HG03135 (cell line): Measurements from ENCODE around the gene FAM120B.
"Not testable (repeated sequence)": the region's sequence is repeated elsewhere in the genome, so short reads cannot be mapped to it uniquely, and the experiment has no call there.

Source experiments
- ATAC-seq: cut with Tn5 transposase; IDR thresholded peaks from one replicate; pipeline ENCODE4 v1.9.1; 2021; ENCODE audit warnings: mild to moderate bottlenecking, moderate library complexity; ENCODE audit not compliant: unreplicated experiment

Gene FAM120B

GRCh38 chr6:170375661-170376060, 69.1 kb downstream of the FAM120B start:
- no peak for ATAC-seq

- ATAC-seq = no peak
Measured at GRCh38 chr6:170376386-170377043, 70.0 kb downstream of the FAM120B start.

- ATAC-seq = no peak
Measured at GRCh38 chr6:170378502-170378901, 71.9 kb downstream of the FAM120B start.

- ATAC-seq = no peak
Measured at GRCh38 chr6:170381562-170381961, 75.0 kb downstream of the FAM120B start.

GRCh38 chr6:170383466-170384035, 77.0 kb downstream of the FAM120B start:
- no peak for ATAC-seq

GRCh38 chr6:170385506-170385905, 78.9 kb downstream of the FAM120B start:
- ATAC-seq = no peak

- no peak for ATAC-seq
Measured at GRCh38 chr6:170388113-170388512, 81.6 kb downstream of the FAM120B start.

- no peak for ATAC-seq
Measured at GRCh38 chr6:170393033-170393432, 86.5 kb downstream of the FAM120B start.

GRCh38 chr6:170393807-170394399, 87.3 kb downstream of the FAM120B start:
- ATAC-seq = no peak

GRCh38 chr6:170394980-170395379, 88.4 kb downstream of the FAM120B start:
- ATAC-seq = no peak

- not testable (repeated sequence) for ATAC-seq
Measured at GRCh38 chr6:170398743-170399369, 92.3 kb downstream of the FAM120B start.

GRCh38 chr6:170399955-170400558, 93.5 kb downstream of the FAM120B start:
- not testable (repeated sequence) for ATAC-seq

GRCh38 chr6:170402318-170403040, 95.9 kb downstream of the FAM120B start:
- ATAC-seq = no peak

GRCh38 chr6:170403451-170403850, 96.9 kb downstream of the FAM120B start:
- no peak for ATAC-seq

GRCh38 chr6:170404036-170404435, 97.5 kb downstream of the FAM120B start:
- no peak for ATAC-seq

- ATAC-seq = no peak
Measured at GRCh38 chr6:170404697-170405096, 98.1 kb downstream of the FAM120B start.

- no peak for ATAC-seq
Measured at GRCh38 chr6:170405311-170405975, 98.9 kb downstream of the FAM120B start.

- ATAC-seq = no peak
Measured at GRCh38 chr6:170407200-170407599, 100.6 kb downstream of the FAM120B start.

- no peak for ATAC-seq
Measured at GRCh38 chr6:170407932-170408331, 101.4 kb downstream of the FAM120B start.

- ATAC-seq = not testable (repeated sequence)
Measured at GRCh38 chr6:170409746-170410145, 103.2 kb downstream of the FAM120B start.
